HL-60/S4 treated with phorbol 12-myristate 13-acetate at 8.2 ng/mL for 4 days and 3 days (cell line): ENCODE measurements around the gene PIR.

ENCODE experiments used
- in situ Hi-C: fragments of 300-500 bp; cut with MboI; formaldehyde crosslinking; loops from 2 replicates; pipeline ENCODE4 v1.15.0; 2022; ENCODE audit warnings: low sequenced_read_pairs

Gene PIR

DNA sequence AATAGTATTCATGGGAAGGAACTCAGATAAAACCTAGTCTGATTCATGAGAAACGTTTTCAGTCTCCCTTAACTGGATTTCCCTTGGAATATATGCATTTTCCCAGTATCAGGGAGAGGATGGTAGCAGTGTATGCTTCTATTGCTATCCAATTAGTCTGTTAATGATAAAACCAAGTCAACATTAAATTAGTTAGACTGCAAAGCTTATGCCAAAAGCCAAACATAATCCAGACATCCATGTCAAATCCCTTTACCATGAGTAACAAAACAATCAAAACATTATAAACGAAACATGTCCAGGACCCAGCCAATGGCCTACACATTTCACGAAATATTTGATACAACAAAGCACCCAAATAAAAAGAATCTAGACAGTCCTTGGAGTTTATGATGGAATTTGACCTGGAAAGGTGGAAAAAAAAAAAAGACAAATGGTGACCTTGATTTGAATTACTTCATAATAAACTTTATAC lies 74.4 kb downstream of the PIR start:
- in situ Hi-C loops = no loop called here

DNA sequence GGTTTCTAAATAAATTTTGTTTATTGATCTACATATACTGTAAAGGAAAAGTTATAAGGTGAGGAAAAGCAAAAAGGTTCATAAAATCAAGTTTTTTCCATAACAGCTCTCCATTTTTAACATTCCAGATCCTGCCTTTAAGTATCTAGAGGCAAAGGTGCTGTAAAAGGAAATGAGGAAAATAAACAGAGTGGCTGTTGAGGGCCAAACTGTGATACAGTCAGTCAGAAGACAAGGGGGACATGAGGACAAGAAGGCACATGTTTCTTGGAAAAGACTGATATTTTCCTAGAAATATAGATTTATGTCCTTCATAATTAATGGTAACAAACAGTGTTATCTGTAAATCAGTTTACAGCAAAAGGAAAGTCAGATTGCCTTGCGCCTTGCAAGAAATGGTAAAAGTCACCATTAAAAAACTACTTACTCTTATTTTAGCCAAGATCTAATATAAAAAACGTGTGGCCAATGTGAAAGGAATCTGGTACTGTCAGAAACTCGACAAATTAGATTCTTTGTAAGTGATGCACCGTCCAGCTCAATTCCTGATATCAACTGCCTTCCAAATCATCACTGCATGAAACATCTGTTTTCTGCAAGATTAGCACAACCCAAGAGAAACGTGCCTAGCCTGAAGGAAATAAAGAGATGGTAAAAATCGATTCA lies 75.0 kb downstream of the PIR start:
- in situ Hi-C loops = no loop called here

DNA sequence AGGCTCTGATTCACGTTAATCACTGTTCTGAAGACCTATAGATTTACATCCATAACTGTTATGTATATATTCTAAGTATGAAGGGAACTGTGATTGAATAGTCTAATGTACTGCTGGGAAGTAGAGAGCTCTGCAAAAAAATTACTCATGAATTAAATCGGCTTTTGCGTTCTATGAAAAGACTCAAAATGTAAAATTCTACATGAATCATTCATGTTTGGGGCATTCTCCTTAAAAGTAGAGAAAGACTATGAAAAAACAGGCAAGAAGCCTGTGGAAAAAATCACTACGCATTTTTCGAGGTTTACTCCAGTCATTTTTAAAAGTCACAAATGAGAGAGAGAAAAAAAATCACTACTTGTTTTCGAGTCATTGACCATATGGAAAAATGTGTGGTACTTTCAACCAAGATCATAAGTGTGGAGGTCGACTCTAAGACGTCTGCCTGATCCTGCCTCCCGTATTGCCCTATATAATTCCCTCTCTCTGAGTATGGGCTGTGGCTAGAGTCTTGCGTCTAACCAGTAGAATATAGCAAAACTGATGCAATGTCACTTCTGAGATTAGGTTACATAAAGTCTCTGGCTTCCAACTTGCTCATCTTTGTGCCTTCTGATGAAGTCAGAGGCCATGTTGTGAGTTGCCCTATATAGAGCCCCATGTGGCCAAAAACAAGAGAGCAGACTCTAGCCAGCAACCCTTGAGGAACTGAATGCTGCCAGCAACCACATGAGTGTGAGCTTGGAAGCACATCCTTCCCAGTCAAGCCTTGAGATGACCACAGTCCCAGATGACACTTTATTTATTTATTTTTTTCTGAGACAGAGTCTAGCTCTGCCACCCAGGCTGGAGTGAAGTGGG lies 76.8 kb downstream of the PIR start:
- in situ Hi-C loops = no loop called here

DNA sequence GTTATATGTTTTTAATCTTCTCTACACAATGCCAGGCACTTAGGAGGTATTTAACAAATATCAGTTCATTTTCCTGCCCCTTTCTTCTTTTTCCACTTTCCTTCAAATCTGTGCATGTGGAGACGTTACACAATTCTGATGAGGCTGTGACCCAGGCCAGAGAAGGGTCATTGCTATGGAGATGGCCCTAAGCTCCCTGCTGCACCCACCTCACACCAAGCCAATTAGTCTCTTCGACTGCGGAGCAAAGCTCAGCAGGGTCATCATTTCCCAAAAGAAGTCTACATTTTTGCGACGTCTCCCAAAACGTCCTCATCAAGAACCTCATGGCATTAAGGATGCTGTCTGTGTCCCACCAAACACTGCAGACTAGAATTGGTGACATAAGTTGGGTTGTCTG lies 80.0 kb downstream of the PIR start:
- in situ Hi-C loops = no loop called here

DNA sequence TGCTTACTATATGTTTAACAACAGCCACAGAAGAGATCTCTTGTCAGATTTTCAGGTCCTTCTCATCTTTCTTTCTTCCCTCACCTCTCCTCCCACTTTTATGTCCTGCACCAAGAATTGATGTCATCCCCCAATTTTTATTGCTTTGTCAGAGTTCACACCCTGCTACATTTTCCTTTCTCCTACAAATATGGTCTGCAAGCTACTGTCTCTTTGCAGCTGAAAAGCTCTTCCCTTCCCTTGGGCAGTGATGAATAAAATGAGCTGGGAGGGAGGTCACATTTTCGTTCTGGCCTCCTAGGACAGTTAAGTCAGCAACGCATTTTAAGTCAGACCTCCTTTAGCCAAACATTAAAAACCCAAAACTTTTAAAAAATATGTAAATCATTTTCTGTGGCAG lies 82.2 kb downstream of the PIR start:
- in situ Hi-C loops = no loop called here

DNA sequence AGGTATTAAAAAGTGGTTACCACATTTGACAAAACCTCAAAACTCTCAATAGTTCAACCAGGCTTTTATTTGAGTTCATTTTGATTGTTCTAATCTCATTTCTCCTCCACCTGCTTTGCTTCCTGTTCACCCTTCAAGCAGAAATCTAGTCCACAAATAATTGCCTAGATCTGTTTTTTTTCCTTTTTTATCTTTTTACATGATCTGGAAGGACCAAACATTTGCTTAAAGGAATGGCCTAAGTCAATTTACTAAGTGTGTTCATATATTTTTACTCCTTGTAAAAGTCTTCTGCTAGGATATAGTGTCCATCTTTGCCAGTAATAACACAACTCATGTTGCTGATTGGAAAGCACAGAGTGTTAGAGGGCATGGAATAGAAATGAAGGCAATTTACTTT lies 82.7 kb downstream of the PIR start:
- in situ Hi-C loops = no loop called here

DNA sequence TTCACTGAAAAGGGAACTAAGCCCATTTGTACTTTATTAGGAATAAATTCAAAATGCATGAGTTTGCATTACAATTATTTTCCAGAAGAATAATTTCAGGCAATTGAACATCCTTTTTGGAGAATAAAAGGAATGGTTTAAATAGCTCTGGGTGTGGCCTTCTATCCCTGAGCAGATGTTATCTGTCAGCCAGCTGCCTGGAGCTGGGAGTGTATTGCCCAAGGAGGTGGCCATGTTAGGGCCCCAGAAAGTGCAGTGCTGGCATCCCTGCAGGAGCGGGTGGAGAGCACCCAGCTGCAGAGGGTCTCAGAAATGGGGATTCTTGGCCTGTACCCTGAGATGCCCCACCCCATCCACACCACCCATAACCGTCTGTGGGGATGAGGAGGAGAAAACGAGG lies 87.3 kb downstream of the PIR start:
- in situ Hi-C loops = no loop called here

DNA sequence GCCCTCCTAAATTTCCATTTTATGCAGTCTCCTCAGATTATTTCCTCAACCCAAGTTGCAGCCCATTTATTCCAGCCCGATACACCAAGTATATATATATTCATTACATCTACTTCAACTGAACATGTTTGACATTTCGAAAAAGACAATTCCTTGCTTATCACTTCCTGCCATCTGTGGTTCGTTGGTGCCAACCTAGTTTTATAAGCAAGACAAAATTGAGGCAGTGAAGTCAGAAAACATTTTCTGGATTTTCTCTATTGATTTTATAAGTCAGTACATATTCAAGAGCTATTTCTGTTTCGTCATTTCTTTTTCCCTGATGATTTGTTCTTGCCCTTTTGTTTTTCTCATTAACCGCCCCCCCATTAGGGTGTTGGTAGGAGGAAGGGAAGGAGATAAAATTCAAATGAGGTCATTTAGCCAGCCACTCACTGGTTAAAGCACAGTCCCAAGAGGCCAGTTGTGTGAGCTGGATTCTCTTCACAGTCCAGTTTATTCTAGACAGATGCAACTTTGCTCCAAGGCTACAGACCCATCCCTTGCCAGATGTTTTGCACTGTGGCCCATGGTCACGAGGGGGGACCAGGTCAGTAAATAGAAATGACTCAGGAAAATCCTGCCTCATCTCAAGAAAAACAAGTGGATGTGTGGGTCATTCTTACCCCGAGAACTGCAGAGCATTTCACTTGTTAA lies 88.6 kb downstream of the PIR start:
- in situ Hi-C loops = no loop called here

DNA sequence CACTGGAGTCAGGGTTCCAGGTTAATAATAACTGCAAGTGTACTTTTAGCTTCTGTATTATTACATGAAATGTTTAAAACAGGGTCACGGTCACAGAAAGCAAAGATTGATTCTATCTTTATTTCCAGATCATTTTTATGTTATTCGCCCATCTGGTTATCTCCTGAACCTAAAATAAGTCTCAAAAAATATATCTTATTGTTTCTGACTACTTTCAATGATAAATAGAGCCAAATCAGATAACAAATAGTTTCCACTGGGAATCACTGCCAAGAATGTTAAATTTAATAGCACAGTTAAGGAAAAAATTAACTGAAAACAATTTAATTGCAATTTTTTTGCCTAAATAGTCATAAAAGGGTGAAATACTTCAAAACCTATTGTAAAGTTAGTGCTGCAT lies 91.8 kb downstream of the PIR start:
- in situ Hi-C loops = no loop called here

DNA sequence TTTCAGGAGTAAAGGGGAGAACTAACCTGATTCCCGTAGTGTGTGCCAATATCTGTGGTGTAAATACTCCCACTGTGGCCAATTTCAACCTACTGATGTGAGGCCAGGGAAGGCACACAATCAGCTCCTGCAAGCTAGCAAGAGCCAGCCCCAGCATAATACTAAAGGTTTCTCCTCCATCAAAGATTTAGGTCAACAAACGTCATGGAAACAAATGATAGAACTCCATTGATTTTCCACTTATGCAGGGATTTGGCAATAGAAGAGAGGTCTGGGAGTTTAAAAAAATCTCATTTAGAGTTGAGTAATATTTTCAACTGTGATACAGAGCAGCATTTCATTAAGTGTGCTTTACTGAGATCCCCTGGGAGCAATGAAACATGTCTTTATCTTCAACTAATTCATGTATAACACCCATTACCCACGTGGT lies 93.2 kb downstream of the PIR start:
- in situ Hi-C loops = no loop called here

DNA sequence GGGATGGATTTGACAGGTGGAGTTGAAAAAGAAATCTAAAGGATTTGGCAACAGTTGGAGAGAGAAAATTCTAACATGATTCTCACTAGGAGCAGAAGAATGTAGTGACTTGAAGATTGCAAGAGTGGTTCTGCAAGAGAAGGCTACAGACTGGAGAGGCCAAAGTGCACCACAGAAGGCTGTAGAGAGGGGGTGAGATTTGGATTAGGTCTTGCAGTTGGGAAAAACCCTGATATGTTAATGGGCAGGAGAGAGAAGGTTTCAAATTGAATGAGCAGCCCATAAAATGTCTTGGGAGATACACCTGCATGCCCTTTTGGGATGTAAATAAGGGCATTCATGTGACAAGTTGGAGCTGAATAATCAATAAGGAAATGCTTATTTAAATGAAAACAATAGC lies 94.3 kb downstream of the PIR start:
- in situ Hi-C loops = no loop called here

DNA sequence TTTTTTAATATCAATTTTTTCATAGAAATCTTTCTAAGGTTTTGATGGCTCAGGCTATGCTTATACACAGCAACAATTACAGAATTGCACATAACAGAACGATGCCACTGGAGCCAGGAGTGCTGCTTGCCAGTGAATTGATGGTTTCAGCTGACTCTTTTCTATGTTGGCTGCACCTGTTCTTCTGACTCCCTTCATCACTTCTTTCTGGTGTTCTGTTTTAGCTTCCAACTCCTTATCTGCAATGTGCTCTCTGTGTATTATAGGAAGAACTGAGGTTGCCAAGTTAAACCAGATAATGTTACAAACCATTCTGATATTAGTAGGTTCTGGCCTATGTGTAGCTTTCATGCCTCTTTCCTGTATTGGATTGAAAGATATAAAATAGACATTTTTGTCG lies 97.3 kb downstream of the PIR start:
- in situ Hi-C loops = no loop called here

DNA sequence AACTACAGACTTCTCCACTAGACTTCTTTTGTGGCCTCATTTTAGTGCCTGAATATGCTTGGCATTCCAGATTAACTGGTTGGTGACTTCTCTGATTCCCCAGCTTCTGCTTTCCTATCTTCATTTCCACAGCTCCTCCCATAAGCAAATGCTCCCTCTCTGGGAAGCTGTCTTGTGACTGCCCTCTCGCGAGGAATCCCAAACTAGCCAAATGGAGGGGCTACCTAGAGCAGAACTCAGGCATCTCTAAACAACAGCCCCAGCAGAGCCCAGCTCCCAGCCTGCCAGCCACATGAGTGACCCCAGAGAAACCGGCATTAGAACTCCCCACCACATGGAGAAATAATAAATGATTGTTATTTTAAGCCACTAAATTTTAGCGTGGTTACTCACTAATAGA lies 101.3 kb downstream of the PIR start:
- in situ Hi-C loops = no loop called here

DNA sequence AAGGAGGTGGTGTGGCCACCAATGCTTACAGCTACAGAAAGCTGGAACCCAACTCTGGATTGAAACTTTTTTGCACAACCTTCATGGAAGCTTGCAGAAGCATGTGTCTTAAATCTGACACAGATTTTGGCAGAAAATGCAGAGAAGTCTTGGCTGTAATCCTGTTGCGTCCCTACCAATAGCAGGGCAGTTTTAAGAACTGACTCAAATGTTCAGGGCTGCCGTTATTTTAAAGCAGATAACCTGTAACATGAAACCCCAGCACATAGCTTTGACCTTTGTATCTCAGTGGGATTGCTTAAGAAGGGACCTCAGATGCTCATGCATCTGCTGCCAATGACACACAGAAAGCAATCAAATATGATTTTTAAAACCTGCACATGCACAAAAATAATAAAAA lies 108.8 kb downstream of the PIR start, which contains the start of gene VEGFD:
VEGFD (minus strand) TSS at position 110 of the 400 bp plus-strand sequence. CDS start 467 bp downstream, outside the sequence.
- in situ Hi-C loops = no loop called here

DNA sequence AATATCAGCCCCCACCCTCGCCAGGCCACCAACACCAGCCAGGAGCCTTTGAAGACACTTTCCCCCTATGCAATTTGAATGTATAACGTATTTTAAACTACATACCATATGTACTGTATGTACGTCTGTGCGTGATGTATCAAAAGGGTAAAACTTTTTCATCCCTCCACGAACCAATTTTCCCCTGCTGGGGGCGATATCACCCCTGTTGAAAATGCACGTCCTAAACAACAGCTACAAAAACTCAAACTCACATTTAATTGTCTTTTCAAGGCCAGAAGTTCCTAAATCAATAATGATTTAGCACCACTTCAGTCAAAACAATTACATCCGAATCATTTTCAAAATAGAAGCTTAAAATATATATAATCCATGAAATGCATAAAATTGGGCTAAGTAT lies 110.3 kb downstream of the PIR start:
- in situ Hi-C loops = no loop called here

DNA sequence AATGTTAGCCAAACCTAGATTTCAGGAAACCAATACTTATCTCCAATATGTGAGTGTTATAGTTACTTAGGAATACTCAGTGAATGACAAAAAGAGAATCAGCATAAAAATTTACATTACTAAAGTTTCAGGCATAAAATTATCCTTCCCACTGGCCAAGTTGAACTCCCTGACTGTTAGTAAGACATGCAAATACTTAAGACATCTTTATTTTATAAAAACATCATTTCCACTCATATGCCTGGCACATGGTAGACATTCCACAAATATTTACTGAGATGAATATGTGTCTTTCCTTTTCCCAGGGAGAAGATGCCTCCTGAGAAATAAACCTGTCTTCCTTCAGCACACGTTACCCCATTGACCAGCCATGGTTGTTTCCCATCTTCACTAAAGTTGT lies 116.2 kb downstream of the PIR start:
- in situ Hi-C loops = no loop called here

DNA sequence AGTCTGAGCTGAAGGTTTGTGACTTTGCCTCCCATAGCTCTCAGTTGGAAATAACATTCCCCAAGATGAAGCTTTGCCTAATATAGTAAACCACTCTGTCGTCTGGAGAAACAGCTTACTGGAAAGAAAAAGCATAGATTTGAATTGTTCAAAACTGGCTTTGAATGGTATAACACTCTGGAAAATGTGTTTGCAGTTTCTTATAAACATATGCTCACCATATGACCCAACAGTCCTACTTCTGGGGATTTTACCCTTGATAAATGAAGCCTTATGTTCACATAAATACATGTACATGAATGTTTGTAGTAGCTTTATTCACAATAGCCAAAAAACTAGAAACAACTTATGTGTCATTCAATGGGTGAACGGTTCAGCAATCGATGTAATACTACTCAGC lies 119.2 kb downstream of the PIR start:
- in situ Hi-C loops = no loop called here

DNA sequence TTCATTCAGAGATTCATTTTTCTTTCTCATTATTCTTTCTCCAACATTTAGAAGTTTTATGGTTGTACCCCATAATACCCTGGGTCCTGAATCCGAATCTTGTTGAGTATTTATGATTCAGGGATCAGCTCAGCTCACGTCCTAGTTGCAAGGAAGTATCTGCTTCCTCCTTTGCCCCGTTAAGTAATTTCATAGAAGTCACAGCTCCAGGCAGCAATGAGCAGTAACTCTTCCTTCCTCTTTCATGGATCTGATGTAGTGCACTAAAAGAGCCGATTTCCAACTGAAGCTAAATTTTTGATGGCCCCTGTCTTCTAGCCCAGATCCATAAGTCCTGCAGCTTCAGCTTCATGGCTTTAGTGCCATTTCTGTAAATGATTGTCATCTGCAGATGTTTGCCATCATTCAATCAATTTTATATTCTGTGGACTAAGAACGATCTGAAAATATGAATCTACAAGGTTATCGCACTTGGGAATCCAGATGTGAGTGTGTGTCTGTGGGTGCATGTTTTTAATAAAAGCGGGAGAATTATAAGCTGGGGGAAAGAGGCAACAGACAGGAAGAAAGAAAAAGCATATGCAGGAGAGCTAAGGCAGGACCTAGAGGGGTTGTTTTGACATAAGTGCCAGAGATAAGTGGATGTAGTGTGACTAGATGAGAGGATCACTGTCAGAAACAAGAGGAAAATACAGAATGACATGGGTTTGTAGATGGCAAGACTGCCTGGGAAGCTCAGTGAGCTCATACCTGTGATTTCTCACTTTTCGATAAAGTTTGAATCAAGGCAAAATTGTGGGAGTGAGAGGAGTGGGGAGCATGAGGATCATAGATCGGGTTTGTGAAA lies 126.4 kb downstream of the PIR start:
- in situ Hi-C loops = no loop called here

DNA sequence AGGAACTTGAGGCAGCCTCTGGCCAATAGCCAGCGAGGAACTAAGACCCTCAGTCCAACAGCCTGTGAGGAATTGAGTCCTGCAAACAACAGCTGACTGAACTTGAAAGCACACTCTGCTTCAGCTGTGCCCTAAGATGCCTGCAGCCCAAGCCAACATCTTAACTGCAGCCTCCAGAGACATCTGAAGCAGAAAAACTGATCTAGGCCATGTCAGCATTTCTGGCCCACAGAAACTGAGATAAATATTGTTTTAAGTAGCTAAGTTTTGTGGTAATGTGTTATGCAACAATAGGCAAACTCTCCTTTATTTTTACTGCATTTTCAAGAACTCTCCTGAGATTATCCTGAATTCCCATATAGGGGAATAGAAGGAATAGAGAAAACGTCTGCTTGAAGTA lies 133.4 kb downstream of the PIR start:
- in situ Hi-C loops = no loop called here

DNA sequence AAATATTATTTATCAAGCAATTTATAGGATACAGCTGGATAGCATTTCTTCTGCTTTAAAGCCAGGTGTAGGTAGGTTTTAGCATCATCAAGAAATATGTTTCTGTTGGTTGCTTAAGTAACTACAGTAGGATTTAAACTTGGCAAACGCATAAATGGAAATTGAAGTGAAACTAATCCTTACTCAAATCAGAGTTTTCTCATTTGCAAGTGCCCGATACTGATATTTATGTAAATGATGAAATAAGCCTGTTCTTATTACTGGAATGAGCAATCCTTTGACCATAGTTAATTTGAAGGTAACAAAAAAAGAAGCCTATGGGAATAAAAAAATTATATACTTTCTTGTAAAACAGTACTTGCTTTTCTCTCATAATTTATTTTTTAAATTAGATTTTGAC lies 134.6 kb downstream of the PIR start:
- in situ Hi-C loops = no loop called here

DNA sequence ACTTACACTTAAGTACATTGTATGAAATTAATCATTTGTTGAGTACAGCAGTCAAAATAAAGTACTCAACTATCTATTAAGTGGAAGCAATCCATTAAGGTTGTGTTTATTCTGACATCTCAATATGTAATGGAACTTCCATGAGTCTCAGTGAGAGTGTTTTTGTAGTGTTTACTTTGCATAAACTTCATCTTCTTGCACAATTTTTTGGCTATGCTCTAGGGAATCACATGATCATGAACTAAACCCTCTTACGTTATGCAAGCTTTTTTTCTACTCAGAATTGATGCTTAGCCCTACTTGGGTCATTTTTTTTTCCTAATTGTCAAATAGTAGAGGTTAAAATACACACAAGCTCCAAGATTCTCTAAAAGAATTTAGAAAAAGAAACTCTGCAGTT lies 136.7 kb downstream of the PIR start:
- in situ Hi-C loops = no loop called here
